Effector CD4-positive, alpha-beta T cell (primary cell): ENCODE measurements around the gene SGSM2.

Experiments
- DNase-seq: peaks from one replicate; pipeline ENCODE4 v3.0.0-alpha.2; 2020

The SGSM2 gene

DNA sequence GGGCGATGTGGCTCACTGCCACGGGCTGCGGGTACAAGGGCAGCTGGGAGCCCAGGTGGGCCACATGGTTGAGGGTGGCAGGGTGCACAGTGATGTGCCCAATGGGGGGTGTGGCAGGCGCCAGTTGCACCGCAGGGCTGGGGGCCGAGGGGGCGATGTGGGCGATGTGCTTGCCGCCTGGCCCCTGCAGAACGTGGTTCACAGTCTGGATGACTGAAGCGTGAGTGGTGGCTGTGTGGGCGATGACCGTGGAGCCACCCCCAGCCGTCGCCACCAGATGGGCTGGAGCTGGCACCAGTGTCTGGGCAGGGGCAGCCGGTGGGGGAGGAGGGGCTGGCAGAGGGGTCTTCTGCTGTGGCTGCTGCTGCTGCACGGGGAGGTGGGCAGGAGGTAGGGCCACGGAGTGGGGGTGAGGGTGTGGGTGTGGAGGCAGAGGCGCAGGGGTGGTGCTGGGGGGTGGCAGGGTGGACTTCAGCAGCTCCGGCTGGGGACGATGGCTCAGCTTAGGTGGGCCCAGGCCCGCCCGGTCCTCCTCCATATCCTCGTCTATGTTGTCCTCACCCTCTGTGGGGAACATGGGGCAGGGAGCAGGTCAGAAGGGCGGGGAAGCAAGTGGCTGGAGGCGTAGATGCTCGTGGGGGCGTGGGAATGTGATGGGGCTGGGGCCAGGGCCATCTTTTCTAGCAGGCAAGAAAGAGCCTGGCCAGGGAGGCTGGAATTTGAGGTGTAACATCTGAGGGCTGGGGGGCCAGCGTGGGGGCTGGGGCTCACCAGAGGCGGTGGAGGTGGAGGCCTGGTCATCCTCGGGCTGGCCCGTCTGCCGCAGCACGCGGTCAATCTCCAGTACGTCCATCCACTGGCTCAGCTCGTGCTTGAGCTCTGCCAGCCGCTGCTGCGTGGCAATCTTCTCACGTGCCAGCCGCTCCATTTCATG is 50.1 kb downstream of the SGSM2 start:
- DNase-seq: no peak

DNA sequence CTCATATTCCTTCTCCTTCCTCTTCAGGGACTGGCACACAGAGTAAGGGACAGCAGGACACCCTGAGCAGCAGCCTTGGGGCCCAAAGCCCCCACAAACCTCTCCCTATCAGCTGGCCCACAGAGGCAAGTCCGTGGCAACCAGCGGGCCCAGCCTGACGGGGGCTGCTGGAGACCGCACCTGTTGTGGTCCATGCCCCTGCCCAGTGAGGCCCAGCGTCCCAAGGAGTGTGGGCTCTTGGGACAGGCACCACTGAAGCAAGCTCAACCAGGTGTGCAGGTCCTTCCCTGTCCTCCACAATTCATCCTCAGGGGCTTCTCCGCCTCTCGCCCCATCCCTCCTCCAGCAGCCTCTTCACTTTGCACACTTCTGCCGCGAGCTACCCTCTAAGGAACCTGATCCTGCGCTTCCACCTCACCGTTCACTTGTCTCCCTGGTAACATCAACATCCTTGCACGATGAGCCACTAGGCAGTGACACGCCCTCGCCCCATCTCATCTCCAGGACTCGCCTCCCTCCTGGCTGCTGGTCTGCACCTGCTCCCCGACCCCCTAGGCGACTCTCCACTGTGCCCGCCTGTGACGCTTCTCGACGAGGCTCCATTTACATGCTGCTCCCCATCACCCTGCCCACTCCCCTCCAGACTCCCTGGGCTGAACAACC is 50.9 kb downstream of the SGSM2 start:
- no peak for DNase-seq

DNA sequence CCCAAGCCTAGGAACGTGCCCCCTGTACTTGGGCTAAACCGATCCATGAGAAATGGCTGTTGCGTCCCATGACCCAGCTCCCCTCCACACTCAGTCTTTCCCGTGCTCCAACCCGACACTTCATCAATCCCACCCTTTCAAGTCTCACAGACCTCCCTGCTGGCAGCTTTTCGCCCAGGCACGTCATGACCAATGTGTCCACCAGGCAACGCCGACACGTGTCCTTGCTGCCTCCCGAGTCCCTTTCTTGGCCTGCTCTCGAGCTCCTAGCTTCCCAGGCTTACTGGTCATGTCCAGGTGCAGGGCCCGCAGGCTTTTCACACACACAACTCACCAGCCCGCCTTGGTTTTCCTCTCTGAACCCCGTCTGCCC is 51.4 kb downstream of the SGSM2 start:
- DNase-seq: no peak

DNA sequence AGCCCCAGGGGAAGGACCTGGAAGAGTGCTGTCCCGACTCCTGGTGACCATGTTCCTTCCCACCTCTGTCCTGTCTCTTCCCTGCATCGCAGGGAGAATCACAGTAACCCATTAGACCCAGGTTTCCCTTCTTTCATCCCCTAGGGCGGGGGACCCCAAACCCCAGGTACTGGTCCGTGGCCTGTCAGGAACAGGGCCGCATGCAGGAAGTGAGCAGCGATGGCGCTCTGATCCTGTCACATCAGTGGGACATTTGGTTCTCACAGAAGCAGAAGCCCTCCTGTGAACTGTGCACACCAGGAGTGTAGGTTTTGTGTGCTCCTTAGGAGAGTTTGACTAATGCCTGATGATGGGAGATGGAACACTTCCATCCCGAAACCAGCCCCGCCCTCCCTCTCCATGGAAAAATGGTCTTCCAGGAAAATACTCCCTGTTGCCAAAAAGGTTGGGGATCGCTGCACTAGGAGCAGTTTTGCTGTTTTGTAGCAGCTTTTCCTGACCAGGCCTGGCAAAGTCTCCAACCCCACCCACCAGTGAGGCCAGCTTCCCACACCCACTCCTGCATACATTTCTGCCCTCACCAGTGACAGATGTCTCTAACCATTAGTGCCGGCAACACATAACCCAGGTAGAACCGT is 53.0 kb downstream of the SGSM2 start:
- DNase-seq: no peak

DNA sequence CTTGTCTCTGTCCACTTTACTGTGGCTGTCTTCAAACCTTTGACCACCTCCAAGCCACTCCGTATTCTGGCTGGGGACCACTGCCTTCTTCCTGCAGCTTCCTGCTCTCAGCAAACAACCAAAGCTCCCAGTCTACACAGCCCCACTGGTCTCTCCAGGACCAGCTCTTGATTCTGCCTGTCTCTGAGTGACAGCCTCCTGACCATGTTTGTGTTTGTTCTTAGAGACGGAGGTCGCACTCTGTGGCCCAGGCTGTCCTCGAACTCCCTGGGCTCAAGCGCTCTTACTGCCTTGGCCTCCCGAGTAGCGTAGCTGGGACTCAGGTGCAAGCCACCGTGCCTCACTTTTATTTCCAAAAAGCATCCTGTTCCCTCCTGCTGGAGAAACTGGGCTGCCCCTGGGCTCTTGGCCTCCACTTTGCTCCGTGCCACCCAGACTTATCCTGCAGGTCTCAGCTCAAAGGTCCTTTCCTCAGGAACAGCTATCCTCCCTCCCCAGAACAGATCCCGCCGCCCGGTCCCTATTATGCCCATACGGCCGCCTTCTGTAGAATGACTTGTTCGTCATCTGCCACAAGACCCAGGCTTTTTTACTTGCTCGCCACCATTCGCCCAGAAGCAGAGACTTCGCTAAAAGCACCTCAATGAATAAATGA is 54.4 kb downstream of the SGSM2 start:
- no peak for DNase-seq

DNA sequence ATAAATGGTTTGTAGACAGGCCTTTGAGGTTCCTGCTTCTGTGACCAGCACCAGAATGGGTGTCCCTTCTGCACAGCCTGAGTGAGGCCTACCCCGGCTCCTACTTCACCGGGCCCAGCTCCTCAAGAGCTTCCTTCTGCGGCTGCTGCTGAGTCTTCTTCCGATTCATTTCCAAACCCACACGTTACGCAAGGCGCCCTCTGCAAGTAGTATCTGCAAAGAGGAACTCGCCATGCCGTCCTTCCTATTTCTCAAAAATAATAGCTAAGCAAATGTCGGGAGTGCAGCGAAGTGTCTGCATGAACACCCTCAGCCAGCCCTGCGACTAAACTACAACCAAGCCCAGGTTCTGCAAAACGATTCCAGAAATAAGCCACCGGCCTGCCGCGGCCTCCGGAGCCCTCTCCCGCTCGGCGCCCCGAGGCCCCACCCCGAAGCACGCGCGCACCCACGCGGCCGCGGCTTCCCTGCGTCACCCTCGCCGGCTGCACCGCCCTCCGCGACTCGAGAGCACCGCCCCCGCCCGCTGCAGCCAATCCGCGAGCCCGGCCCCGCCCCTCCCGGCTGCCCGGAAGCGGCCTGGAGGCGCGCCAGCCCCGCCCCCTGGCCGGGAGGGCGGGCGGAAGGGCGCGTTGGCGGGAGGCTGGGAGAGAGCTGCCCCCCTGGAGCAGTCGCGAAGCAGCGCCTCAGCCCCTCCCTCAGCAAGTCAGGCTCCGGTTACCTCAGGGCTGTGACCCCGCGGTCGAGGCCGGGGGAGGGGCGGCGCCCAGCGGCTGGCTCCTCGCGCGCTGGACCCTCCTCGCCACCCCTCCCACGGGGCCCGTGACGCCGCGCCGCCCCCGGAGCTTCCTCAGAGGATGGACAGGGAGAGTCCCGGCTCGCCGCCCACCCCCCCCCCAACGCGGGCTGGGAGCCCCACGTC is 55.2 kb downstream of the SGSM2 start:
- DNase-seq: peak; percentile 96

DNA sequence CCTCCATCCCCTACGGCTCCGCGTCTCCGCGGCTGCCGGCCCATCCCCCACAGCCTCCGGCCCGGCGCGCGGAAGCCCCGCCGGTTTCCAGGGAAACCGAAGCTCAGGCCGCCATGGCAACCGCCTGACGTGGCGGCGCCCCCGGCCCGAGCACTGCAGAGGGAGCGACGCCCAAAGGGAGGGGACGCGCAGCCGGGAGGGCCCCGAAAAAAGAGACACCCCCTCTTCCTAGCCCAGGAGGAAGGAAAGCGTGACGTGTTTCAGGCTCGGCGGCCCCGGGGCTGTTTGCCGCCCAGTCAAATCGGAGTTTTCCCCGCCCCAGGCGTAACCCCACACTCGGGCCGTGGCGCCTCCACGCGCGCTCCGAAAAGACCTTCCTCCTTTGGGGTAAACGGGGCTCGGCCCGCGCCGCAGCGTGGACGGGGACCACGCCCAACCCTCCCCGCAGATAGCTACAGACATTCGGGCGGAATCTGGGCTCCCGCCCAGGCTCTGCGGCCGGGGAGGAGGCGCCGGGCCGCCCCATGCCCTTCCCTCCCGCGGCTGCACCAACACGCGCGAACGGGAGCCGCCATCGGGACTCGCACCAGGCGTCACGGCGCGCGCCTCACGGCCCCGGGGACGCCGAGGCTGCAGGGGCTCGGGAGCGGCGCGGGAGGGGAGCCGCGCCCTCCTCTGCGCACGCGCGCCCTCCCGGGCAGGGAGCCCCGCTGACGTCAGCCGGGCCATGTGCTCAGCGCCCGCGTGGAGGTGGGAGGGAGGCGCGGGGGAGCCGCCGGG is 56.1 kb downstream of the SGSM2 start:
- DNase-seq: peak; percentile 91

DNA sequence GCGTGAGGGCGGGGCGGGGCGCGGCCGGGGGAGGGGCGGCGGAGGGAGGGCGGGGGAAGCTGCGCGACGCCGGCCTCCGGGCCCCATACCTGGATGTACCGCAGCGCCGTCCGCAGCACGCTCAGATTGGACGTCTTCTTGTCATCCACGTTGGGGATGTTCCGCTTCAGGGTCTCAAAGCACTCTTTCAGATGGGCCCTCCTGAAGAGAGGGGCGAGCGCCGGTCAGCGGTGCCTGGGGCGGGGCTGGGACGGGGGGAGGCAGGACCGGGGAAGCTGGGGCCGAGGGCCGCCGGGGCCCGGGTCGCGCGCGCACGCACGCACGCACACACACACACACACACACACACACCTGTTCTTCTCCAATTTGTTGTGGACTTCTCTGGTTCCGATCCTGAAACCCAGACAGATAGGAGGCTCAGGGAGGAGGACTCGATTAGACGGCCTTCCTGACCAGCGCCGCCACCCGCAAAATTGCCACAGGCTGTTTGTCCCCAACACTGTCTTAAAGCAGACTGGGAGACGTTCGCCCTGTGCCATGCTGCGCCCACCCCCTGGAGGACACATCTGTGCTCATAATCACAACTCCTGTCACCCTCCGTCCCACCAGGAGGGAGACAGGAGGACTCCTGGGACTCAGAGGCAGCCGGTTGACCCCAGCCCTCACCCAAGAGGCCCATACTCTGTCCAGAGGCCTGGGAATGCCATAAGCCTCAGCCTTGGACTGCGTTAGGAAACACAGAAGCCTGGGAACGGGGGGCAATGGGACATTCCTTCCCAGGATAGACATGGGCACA is 56.9 kb downstream of the SGSM2 start:
- DNase-seq: no peak

DNA sequence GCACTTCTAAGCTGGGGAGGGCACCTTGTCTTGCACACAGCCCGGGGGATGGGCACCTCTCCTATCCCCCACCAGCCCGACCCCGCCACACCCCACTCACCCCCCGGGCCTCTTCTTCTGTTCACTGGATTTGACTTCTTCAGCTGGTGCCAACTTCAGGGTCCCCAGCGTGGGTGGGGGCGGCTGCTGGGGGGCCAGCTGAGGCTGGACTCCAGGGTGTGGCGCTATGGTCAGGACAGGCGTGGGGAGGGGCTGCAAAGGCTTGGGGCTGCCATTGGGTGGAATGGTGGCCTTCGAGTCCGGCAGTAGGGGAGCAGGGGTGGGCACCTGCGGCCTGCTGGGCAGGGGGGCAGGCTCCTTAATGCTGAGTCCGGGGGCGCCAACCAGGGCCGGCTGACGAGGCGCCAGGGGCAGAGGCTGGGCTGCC is 57.5 kb downstream of the SGSM2 start:
- no peak for DNase-seq

DNA sequence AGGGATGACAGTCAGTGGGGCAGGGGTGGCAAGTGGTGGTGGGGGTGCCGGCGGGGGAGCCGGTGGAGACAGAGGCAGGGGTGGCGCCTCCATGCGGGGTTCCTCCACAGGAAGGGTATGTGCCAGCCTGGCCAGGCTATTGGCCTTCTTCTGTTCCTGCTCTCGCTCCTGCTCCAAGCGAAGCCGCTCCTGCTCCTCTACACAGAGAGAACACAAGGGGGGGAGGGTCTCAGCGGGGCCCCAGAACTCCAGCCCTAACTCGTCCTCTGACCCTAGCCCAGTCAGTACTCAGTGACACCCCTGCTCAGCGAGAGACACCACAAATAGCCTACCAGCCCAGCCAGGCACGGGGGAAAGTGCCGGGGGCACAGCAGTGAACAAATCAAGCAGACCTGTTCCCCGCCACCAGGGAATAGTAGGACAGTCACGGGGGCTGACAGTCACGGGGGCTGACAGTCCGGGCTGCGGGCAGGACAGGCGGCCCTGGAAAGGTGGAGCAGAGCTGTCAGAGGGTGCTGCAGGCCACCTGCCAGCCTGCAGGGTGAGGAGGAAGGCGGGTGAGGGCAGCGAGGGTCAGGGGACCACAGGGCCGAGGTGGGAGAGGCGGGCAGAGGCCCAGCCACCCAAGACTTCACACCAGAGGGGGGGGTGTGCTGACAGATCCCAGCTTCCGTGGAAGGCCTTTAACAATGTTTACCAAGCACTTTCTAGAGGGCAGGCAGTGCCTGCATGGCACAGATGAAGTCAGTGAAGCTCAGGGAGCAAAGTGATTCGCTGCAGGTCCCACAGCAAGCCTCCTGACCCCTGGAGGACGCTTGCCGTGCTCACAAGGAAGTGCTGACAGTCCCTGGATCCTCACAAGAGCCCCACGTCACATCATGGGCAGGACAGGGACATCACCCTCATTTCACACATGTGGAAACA is 58.2 kb downstream of the SGSM2 start:
- no peak for DNase-seq

DNA sequence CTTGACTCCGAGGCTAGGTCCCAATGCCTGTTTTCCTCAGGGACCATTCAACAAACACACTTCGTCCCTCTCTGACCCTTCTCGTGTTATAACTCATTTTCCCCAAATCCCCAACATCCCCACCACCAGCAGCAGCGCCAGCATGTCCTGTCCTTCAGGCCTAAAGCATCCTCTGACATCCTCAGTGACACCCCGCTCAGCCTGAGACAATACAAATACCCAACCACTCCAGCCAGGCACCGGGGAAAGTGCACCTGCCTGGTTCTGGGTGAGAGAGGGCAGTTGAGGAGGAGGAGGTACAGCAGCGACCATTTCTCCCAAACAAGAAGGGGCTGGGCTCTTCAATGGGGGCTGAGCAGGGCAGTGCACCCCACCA is 58.9 kb downstream of the SGSM2 start:
- DNase-seq: no peak

DNA sequence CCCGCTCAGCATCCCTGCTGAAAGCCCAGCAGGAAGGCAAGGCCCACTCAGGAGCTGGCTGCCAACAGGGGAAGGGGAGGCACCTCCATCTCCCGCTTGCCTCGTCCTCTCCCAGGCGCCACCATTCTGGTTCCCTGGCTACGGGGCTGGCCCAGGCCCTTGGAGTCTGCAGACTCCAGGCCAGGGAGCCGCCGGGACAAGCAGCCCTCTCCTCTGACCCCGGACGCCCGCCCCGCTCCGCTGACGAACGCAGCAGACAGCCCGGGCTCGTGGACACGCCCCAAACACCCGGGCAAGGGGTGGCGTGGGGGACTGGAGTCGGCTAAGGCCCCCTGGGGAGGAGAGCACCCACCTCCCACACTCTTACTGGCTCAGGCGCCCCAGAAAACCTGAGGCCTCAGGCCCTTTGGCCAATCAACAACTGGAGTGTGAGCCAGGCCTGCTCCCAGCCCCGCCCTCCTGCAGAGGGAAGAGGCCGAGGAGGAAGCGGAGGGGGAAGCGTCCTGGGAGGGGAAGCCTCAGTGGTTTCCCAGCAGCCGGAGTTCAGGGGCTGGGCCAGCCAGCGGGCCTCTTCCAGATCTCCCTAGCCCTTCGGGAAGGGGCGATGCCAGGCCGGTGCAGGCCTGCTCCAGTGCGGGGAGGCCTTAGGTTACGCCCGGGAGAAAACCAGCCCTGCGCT is 59.4 kb downstream of the SGSM2 start:
- peak; percentile 33 for DNase-seq

DNA sequence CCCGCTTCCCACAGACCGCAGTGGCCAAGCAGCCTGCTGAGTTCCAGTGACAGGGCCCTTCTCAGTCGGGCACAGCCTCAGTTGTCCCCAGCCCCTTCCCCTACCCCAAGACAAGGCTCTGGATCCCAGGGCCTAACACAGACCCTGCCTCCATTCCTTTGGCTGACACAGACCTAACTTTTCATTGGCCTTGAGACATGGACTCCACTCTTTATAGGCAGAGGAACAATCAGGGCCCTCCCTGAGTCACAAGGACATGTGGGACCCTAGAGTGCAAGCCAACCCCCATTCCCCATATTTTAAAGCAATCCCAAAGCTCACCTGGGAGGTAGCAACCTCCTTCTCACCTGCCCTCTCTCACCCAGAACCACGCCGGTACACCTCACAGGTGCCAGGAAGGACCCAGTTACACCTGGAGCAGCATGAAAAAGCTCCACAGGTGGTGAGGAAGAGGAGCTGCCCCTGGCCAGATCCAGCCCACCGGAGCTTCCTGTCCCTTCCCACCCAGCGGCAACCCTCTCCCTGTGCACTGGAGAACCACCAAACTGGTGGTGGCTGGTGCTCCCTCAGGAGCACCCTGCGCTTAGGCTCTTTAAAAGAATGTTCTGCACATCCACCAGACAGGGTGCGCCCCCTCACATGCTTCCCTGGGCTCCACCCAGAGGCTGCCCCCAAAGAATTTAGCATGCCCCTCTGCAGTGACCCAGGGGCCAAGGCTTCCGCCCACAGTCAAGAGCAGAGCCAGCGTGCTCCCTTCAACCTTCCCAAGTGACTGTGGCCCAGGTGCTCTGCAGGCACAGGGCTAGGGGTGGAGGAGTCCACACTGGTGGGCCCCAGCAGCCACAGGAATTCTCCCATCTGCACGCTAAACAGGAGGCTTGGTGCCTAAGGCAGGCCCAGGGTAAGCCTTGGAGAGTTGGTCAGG is 60.2 kb downstream of the SGSM2 start:
- DNase-seq: no peak

DNA sequence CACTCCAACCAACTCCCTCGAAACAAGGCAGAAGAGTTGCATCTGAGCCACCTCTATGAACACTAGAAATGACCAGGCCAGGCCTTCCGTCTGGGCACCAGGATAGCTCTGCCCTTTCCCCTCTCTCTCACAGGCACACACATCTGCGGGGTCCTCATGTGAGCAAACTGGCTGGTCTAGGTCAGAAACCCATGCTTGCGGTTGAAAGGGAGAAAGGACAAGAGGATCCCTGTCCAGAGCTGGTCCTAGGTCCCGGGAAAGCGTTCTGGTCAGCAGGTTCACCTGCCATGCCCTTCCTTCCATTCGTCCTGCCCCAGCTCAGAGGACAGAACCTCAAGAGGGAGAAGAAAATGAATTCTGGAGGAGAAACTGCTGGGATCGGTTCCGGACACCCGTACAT is 60.9 kb downstream of the SGSM2 start:
- no peak for DNase-seq

DNA sequence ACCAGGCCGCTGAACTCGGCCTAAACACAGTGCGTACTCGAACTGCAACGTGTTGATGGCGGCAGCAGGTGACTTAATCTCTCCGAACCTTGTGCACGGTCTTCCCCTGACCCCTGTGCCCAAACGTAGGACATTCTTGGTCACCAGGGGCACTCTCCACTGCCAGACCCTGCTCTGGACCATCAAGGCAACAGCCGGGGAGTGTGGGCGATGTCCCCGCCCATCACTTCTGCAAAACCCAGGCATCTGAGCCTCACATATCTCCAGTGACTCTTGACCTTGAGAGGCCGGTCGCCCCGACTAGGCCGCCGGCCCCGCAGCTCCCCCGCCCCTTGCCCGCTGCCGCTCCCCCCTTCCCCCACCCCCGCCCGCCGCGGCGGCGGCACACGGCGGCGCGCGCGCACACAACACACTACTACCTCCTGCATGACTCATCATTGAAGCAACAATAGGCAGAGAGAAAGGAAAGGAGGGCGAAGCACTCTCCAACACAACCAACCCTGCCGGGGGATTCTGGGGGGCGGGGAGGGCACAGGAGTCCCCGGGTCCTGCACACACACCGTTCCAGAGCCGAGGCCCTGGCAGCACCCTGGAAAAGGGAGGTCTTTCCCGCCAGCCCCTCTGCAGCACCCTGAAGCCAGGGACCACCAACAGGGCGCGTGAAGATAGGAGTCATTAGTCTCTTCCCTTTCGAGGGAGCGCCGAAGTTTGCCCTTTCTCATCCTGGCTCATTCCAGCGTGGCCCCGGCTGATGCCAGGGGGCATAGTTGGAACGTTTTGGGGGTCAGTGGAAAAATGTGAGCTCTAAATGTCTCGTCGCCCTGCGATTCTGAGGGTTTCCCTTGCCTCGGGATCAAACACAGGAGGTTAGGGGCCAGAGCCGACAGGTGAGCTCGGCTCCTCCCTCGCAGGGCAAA is 61.6 kb downstream of the SGSM2 start:
- DNase-seq: peak; percentile 54
